ENCODE measurements around the gene ZNF358. TPM values are rescaled to one million over a fixed set of nuclear protein-coding genes. Genes with fewer than 3 reads are reported as not detected.

ZNF358 gene
- total and polyA plus RNA-seq, 10 of the 15 experiments (the other 5 are each of a cell fraction or from before 2014, with no cell fraction given): 0.09 to 6.3 (median 1.9) TPM; not detected in 1

GRCh38 chr19:7504684-7505083 is 11.2 kb upstream of the ZNF358 start:
- POLR2A ChIA-PET: no interaction called here
- ATAC-seq: no peak
- 32% methylated on average over 3 of the region's 6 CpGs for WGBS (ENCODE audit: insufficient coverage, insufficient replicate concordance, low lambda C conversion rate, missing lambda C conversion rate)
- Histone ChIP-seq H3K4me3 (no peak overlapping the region), H3K27ac (ENCODE audit: control insufficient read depth, insufficient read depth) (no peak overlapping the region), H2AFZ (ENCODE audit: control insufficient read depth, low read depth, low read length) (no peak overlapping the region), H3K27me3 (replicated peaks in 1 of 2; ENCODE audit: control insufficient read depth in 2 of 2, insufficient read depth in 2 of 2, low read length in 1 of 2) (no peaks in the 10 kb centered on the region; a peak in 1 of 4 replicates), H4K20me1 (ENCODE audit: control insufficient read depth, insufficient read depth) (no peaks in the 10 kb centered on the region), H3K36me3 (ENCODE audit: control insufficient read depth in 2 of 2, insufficient read depth in 2 of 2, low read length in 1 of 2) (no peaks in the 10 kb centered on the region), H3K4me1 (ENCODE audit: control insufficient read depth, insufficient read depth, low read length) (no peaks in the 10 kb centered on the region), H3K79me2 (ENCODE audit: control insufficient read depth, insufficient read depth, low read length) (no peaks in the 10 kb centered on the region), H3K9ac (ENCODE audit: control insufficient read depth, insufficient read depth, low read length) (no peak overlapping the region), H3K9me3 (replicated peaks; ENCODE audit: control insufficient read depth, insufficient read depth, low read length) (no peaks in the 10 kb centered on the region), H3K4me2 (ENCODE audit: control insufficient read depth, insufficient read depth) (no peak overlapping the region)
- intact Hi-C loops (cut with micrococcal nuclease; ENCODE audit: unreplicated experiment): no loop called here
- SMC1A ChIA-PET (ENCODE audit: uncharacterized antibody, unreplicated experiment): no interaction called here
- no peak for DNase-seq (ENCODE audit: low read depth, low spot score)
- no TSS peak for BruUV-seq (replicated peaks)
- CTCF ChIA-PET: no interaction called here
- RAD21 ChIA-PET (ENCODE audit: unreplicated experiment): interaction anchor here (1.0 kb wide), 1 partner anchor 64 kb away, joined by 3 read pairs; no protein-coding TSS in a partner anchor
- in situ Hi-C loops (cut with MboI): no loop called here
- FAIRE-seq: no peak
- TF ChIP-seq CBX3 (IDR thresholded peaks at IDR 0.05; ENCODE audit: borderline replicate concordance, low read depth): no peak
- no peak for TF ChIP-seq POLR2A (IDR thresholded peaks at IDR 0.05; ENCODE audit: low read depth, low read length)
- TF ChIP-seq NFIC (IDR thresholded peaks at IDR 0.05; ENCODE audit: low read depth, low read length): no peak
- no peak for TF ChIP-seq MYC (IDR thresholded peaks at IDR 0.05; ENCODE audit: insufficient read depth, insufficient read length, insufficient replicate concordance, low read length, severe bottlenecking)
- no peak for TF ChIP-seq MTA2 (IDR thresholded peaks at IDR 0.05; ENCODE audit: low read depth)
- TF ChIP-seq NFYA (IDR thresholded peaks at IDR 0.05; ENCODE audit: borderline replicate concordance, low read depth, low read length): no peak
- no peak for TF ChIP-seq ZBTB4 (CRISPR knock-in tag; IDR thresholded peaks at IDR 0.05)
- TF ChIP-seq CREM (IDR thresholded peaks at IDR 0.05; ENCODE audit: low read depth): no peak
- no peak for TF ChIP-seq ZNF207 (IDR thresholded peaks at IDR 0.05; ENCODE audit: borderline replicate concordance)
- TF ChIP-seq CUX1 (IDR thresholded peaks at IDR 0.05; ENCODE audit: insufficient replicate concordance, low read depth, low read length): no peak
- TF ChIP-seq SREBF1 (IDR thresholded peaks at IDR 0.05; ENCODE audit: low read length): no peak
- TF ChIP-seq SKIL (IDR thresholded peaks at IDR 0.05; ENCODE audit: low read depth, poor library complexity, severe bottlenecking): no peak

Data from GM12878 (cell line).